ENCODE measurements around the gene DENND1A.

GRCh38 chr9:123425261-123425821 is 504.6 kb downstream of the DENND1A start:
- TF ChIP-seq YY1 (IDR thresholded peaks at IDR 0.05; ENCODE audit: insufficient read depth, insufficient read length) (no peak), SUZ12 (IDR thresholded peaks at IDR 0.05; ENCODE audit: extremely low read depth, insufficient read depth, insufficient read length) (no peak)

Data from NT2/D1 (cell line).